Activated naive CD8-positive, alpha-beta T cell treated with anti-CD3 and anti-CD28 coated beads, Interleukin-2, amount 50 U/mL, for 16 hours (primary cell): ENCODE results near the gene HRG.
"Not testable (repeated sequence)": the region's sequence is repeated elsewhere in the genome, so short reads cannot be mapped to it uniquely, and the experiment has no call there.

Experiments
- DNase-seq: peaks from one replicate; pipeline ENCODE4 v3.0.0-alpha.2; 2020; ENCODE audit warnings: low read depth, low spot score

The HRG gene

DNA sequence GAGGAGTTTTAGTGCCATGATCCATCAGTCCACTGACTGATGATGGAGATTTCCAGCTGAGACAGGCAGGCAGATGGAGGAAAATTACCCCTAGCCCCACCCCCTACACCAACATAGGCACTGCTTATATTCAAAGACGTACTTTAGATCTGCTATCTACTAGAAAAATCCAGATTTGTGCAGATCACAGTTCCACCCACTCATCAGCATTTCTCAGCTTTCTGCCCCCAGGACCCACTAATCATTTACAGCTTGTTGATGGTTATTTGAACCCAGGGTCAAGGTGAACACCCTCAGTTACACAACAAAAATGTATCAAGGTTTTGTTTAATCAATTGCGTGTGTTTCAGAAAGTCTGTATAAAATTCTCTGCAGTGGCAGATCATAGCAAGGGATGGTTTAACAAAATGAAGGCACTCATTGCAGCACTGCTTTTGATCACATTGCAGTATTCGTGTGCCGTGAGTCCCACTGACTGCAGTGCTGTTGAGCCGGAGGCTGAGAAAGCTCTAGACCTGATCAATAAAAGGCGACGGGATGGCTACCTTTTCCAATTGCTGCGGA, at the start of gene HRG:
TSS of gene HRG (plus strand) at position 390 of the 564 bp plus-strand sequence. CDS start at position 408, 18 bp downstream.
- DNase-seq, result no peak

GRCh38 chr3:186616299-186616617, 49.6 kb upstream of the HRG start:
- DNase-seq, result no peak

- DNase-seq, result peak; percentile 63
These were observed 48.5 kb upstream of the HRG start for GRCh38 chr3:186617036-186617946.

DNA sequence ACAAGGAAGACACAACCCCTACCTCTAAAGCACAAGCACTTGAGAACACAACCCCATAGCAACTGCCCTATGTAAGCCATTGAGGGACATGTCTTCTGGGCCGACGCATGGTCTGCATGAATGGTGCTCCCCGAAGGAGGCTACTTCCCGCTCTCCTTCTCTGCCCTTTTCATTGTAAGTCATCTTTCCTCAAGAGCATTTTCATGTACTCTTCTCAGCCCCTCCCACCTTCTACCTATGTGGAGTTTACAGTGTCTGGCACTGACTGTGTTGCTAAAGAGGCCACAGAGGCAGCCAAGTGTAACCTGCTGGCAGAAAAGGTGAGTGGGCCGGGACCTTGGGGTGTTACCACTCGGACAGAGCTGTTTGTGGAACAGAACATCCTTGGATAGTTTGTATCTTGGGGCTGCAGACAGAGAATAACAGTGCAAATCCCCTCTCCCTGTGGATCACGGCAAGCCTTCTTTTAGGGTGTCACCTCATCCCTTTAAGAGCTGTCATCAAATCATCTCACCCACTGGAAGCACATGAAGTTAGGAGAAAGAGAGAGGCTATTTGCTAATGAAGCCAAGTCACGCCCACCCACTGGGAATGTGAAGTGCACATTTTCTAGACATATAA, 47.4 kb upstream of the HRG start:
- no peak for DNase-seq

GRCh38 chr3:186619787-186620212, 46.0 kb upstream of the HRG start:
- DNase-seq, result no peak

GRCh38 chr3:186620213-186621092, 45.4 kb upstream of the HRG start:
- DNase-seq, result no peak

DNA sequence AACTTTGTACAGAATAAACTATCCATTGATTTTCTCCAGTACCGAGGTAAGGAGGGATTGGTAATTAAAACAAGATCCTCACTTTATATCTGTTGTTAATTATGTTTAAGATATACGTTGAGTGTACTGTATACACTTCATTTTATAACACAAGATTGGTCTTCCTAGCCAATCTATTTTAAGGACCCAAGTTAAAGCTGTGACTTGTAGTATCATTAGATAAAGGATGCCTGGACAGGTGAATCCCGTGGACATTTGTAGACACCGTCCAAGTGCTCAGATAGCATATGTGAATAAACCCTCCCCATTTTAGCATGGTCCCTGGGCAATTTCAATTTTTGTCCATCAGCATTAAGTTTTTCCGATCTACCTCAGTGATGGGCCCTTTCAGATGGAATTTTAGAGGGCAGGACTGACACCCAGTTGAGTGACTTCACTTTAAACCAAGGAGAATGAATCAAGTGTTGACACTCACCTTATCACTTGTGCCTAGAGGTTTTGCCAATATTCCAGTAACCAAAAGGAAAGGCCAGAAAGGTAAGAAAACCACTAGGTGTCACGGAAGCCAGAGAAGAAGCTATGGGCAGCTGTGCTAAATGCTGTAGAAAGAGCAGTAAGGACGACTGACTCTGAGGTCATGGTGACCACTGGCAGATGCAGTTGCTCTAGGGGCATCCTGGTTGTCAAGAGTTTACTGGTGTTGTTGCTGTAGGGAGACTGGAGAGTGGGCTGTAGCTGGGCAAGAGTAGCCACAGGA, 43.7 kb upstream of the HRG start:
- no peak for DNase-seq

DNA sequence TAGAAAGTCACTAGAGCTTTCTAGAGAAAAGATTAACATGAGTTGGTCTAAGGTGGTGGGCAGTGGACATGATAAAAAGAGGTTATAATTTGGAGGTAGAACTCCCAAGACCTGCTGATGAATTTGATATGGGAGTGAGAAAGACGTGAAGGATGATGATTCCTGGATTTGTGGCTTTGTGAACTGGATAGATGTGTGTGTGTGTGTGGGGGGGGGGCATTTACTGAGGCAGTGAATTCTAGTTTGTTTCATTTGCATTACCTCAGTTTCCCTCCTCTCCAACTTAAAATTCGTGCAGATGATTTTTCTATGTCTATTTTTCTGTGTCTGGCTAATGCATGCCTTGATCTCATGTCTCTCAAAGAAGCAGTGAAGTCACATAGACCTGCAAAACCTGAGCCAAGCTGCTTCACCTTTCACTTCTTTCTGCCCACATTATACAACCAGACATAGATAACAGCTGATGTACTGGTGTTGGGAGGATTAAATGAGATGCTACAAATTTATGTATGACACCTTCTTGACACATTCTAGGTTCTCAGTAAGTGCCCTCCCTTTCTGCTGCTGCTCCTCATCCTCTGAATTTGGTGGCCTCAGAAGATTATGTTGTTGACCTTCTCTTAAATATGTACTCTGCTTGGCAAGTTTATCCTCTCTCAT, 43.0 kb upstream of the HRG start:
- no peak for DNase-seq

GRCh38 chr3:186624598-186624997, 41.2 kb upstream of the HRG start:
- no peak for DNase-seq

DNA sequence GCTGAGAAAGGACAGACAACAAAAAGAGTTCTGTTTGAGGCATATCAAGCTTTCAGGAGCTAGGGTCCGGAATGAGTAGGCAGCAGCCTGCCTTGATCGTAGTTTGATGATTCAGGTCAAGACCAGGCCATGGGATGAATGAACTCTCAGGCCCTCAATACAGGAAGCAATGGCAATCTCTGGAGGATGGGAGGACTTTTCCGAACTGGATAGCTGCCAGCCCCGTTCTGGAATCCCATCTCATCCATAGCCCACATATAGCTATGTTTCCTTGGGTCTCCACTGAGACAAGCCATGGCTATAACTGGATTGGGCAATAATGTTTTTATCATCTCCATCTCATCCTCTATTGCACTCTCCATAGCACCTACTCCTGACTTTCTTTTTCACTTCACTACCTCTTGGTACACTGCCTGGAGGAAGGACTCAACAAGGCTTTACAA, 40.2 kb upstream of the HRG start:
- DNase-seq, result no peak

GRCh38 chr3:186626254-186626847, 39.5 kb upstream of the HRG start:
- DNase-seq, result no peak

- DNase-seq, result no peak
These were observed 37.9 kb upstream of the HRG start for GRCh38 chr3:186627852-186628414.

DNA sequence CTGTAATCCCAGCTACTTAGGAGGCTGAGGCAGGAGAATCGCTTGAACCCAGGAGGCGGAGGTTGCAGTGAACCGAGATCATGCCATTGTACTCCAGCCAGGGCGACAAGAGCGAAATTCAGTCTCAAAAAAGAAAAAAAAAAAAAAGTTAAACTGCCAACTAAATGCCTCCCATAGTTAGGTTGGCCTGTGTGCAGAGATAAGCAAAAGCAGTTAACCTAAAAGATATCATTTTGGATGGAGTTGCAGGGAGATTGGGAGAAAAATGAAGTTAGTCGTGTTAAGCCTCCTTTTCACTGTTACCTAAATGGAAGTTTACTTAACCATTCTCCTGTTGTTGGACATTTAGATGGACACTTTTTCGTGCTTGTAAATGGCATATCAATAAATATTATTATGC, 37.1 kb upstream of the HRG start:
- DNase-seq, result no peak

- no peak for DNase-seq
These were observed 34.7 kb upstream of the HRG start for GRCh38 chr3:186630950-186631641.

DNA sequence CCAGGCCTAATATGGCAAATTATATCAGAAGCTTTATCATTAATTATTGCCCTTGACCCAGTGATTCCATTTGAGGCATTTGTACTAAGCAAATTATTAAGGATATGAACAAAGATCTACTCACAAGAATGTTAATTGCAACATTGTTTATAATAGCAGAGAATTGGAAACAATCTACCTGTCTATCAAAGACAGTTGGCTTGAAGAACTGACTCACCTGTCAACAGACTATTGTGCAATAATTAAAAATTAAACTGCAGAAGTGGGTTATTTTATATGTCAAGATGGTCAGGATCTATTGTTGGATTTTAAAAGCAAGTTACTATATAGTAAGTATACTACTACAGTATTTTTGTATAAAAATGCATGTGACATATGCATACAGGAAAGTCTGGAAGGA, 32.3 kb upstream of the HRG start:
- DNase-seq, result no peak

GRCh38 chr3:186634207-186634606, 31.6 kb upstream of the HRG start:
- not testable (repeated sequence) for DNase-seq

GRCh38 chr3:186635532-186635931, 30.3 kb upstream of the HRG start:
- DNase-seq, result no peak

- DNase-seq, result no peak
These were observed 29.3 kb upstream of the HRG start for GRCh38 chr3:186636536-186636935.

DNA sequence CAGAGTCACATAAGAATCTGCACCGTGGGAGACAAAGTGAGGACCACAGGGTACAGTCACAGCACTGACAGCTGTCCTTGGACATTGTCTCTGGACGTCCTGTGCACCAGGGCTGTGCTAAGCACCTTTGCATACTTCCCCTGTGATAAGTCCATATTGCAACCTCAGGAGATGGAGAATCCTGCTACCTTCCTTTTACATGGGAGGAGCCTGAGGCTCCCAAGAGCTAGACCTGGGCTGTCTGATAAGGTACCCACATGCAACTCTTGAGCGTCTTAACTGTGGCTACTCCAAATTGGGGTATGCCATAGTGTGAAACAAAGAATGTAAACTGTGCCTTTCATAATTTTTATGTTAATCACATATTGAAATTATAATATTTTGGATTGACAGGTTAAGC, 28.1 kb upstream of the HRG start:
- no peak for DNase-seq
